Raji (cell line): Measurements from ENCODE around the gene LGALSL.

Experiments used
- POLR2A ChIP-seq: IDR thresholded peaks from 2 replicates; pipeline ENCODE4 v1.6.1; 2011; ENCODE audit warnings: low read depth, low read length, control low read depth; ENCODE audit not compliant: insufficient read depth

LGALSL gene

GRCh38 chr2:64453770-64454385 is at the start of gene LGALSL:
LGALSL (plus strand) TSS chr2:64454162; CDS start chr2:64454546, 384 bp downstream.
- TF ChIP-seq POLR2A, result 0 out of 2 replicates have a peak, but pooled peaks have one; percentile 22

GRCh38 chr2:64404743-64405142 is 49.2 kb upstream of the LGALSL start:
- no peak for TF ChIP-seq POLR2A

- no peak for TF ChIP-seq POLR2A
These were observed 48.2 kb upstream of the LGALSL start for GRCh38 chr2:64405581-64406406.

- TF ChIP-seq POLR2A, result no peak
These were observed 47.6 kb upstream of the LGALSL start for GRCh38 chr2:64406407-64406774.

- TF ChIP-seq POLR2A, result no peak
These were observed 45.9 kb upstream of the LGALSL start for GRCh38 chr2:64408031-64408430.

- no peak for TF ChIP-seq POLR2A
These were observed 43.3 kb upstream of the LGALSL start for GRCh38 chr2:64410671-64411070.

GRCh38 chr2:64412671-64413070 is 41.3 kb upstream of the LGALSL start:
- TF ChIP-seq POLR2A, result no peak

GRCh38 chr2:64414736-64415435 is 39.1 kb upstream of the LGALSL start:
- TF ChIP-seq POLR2A, result no peak

- TF ChIP-seq POLR2A, result no peak
These were observed 36.3 kb upstream of the LGALSL start for GRCh38 chr2:64417624-64418023.

- TF ChIP-seq POLR2A, result no peak
These were observed 34.3 kb upstream of the LGALSL start for GRCh38 chr2:64419596-64420165.

- no peak for TF ChIP-seq POLR2A
These were observed 33.3 kb upstream of the LGALSL start for GRCh38 chr2:64420677-64421076.

- no peak for TF ChIP-seq POLR2A
These were observed 32.8 kb upstream of the LGALSL start for GRCh38 chr2:64421201-64421600.

GRCh38 chr2:64422466-64422865 is 31.5 kb upstream of the LGALSL start:
- TF ChIP-seq POLR2A, result no peak

- TF ChIP-seq POLR2A, result no peak
These were observed 30.7 kb upstream of the LGALSL start for GRCh38 chr2:64423303-64423702.

- TF ChIP-seq POLR2A, result no peak
These were observed 29.5 kb upstream of the LGALSL start for GRCh38 chr2:64424416-64424987.
